Measurements from ENCODE around the gene PLPP4.

DNA sequence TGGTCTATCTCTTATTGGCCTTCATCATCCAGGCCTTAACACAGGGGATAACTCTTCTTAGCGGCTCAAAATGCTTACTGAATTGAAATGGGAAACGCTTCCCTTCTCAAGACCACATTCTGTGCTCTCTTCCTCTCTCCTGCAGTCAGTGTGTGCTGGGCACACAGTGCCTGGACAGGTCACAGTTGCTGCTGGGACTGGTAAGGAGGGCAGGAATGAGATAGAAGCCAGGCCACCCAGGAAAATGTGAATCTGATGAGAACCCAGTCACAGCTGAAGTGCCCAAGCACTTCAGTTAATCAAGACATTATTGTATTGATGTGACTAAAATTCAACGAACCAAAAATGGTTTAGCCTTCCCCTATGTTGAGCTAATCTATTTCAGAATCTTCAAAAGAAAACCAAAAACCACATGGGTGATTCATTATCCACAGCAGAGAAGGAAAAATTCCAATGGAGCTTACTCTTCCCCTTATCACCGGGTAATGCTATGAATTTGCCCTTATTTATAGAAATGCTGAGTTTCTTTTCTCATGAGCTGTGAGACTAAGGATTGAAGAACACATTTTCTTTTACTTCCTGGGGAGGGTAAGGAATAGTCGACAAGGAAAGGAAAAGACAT is 41.2 kb upstream of the PLPP4 start:
- TF ChIP-seq SIN3A (IDR thresholded peaks at IDR 0.05; ENCODE audit: borderline replicate concordance, insufficient read depth, low read length) (no peak), TAF1 (IDR thresholded peaks at IDR 0.05; ENCODE audit: borderline replicate concordance, insufficient read depth, low read length) (no peak), POLR2AphosphoS5 (IDR thresholded peaks at IDR 0.05; ENCODE audit: low read depth, low read length) (no peak)
- TF ChIP-seq, protein P1, sequence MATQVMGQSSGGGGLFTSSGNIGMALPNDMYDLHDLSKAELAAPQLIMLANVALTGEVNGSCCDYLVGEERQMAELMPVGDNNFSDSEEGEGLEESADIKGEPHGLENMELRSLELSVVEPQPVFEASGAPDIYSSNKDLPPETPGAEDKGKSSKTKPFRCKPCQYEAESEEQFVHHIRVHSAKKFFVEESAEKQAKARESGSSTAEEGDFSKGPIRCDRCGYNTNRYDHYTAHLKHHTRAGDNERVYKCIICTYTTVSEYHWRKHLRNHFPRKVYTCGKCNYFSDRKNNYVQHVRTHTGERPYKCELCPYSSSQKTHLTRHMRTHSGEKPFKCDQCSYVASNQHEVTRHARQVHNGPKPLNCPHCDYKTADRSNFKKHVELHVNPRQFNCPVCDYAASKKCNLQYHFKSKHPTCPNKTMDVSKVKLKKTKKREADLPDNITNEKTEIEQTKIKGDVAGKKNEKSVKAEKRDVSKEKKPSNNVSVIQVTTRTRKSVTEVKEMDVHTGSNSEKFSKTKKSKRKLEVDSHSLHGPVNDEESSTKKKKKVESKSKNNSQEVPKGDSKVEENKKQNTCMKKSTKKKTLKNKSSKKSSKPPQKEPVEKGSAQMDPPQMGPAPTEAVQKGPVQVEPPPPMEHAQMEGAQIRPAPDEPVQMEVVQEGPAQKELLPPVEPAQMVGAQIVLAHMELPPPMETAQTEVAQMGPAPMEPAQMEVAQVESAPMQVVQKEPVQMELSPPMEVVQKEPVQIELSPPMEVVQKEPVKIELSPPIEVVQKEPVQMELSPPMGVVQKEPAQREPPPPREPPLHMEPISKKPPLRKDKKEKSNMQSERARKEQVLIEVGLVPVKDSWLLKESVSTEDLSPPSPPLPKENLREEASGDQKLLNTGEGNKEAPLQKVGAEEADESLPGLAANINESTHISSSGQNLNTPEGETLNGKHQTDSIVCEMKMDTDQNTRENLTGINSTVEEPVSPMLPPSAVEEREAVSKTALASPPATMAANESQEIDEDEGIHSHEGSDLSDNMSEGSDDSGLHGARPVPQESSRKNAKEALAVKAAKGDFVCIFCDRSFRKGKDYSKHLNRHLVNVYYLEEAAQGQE (IDR thresholded peaks at IDR 0.05; ENCODE audit: insufficient read depth in 1 of 2, low read depth in 2 of 2, low read length in 2 of 2) = no peak

Data from PFSK-1 (cell line).